SK-N-SH (cell line): ENCODE data around the gene MIF4GD. TPM values are rescaled to one million over a fixed set of nuclear protein-coding genes. Genes with fewer than 3 reads are reported as not detected.

Source experiments
- CTCF ChIA-PET: fragments of 300-600, 350-600 bp; formaldehyde crosslinking; extraction: SDS; loops from one replicate; lab custom pipeline; 2021; lab: Yijun Ruan, JAX
- POLR2A ChIA-PET: fragments of 350-600 bp; sonication (Branson Sonifier 250); formaldehyde crosslinking; extraction: SDS; loops from one replicate; lab custom pipeline; 2020; ENCODE audit warnings: antibody characterized with exemption, inconsistent platforms; lab: Yijun Ruan, JAX
- DNase-seq: peaks from one replicate; pipeline ENCODE4 v3.0.0; 2012
- H2AFZ ChIP-seq: fragments of 200-600 bp; sonication (generic); 2 replicates; pipeline ENCODE4 v1.8.1; 2016; ENCODE audit warnings: antibody characterized with exemption, mild to moderate bottlenecking, low read depth
- H3F3A ChIP-seq: fragments of 200-600 bp; sonication (generic); replicated peaks from 2 replicates; pipeline ENCODE3; 2016; ENCODE audit warnings: antibody characterized with exemption, mild to moderate bottlenecking; ENCODE audit not compliant: insufficient read depth
- H3K27ac ChIP-seq, 2 experiments: fragments of 200-500 bp in 1 of 2; fragments of 200-600 bp in 1 of 2; sonication (Bioruptor generic) in 1 of 2; sonication (generic), shearing (Covaris generic) in 1 of 2; 2 replicates each; pipeline versions ENCODE4 v1.5.1 to v1.6.1; 2014 to 2016; ENCODE audit warnings: low read depth in 2 of 2, inconsistent platforms in 1 of 2, low read length in 1 of 2, mild to moderate bottlenecking in 1 of 2, mixed read lengths in 1 of 2
- H3K27me3 ChIP-seq: fragments of 200-600 bp; sonication (generic), shearing (Covaris generic); 2 replicates; pipeline ENCODE4 v1.6.1; 2016; ENCODE audit warnings: mixed run types; ENCODE audit not compliant: insufficient read depth
- H3K36me3 ChIP-seq, 2 experiments: fragments of 200-500 bp in 1 of 2; fragments of 200-600 bp in 1 of 2; sonication (Bioruptor generic) in 1 of 2; sonication (generic) in 1 of 2; replicated peaks in 1 of 2; 2 replicates each; pipeline versions ENCODE3 to v1.5.1; 2014 to 2016; ENCODE audit warnings: low read length in 1 of 2, mild to moderate bottlenecking in 1 of 2; ENCODE audit not compliant: insufficient read depth in 2 of 2, control insufficient read depth in 1 of 2
- H3K4me1 ChIP-seq, 2 experiments: fragments of 200-500 bp in 1 of 2; fragments of 200-600 bp in 1 of 2; sonication (Bioruptor generic) in 1 of 2; sonication (generic), shearing (Covaris generic) in 1 of 2; 2 replicates each; pipeline versions ENCODE4 v1.5.1 to v1.6.1; 2014 to 2016; ENCODE audit warnings: low read depth in 1 of 2, low read length in 1 of 2, mixed run types in 1 of 2; ENCODE audit not compliant: insufficient read depth in 2 of 2, control insufficient read depth in 1 of 2
- H3K4me2 ChIP-seq: fragments of 200-600 bp; sonication (generic), shearing (Covaris generic); 2 replicates; pipeline ENCODE4 v1.6.1; 2017; ENCODE audit warnings: mixed run types
- H3K4me3 ChIP-seq, 2 experiments: fragments of 200-500 bp in 1 of 2; fragments of 200-600 bp in 1 of 2; sonication (Bioruptor generic) in 1 of 2; sonication (generic), shearing (Covaris generic) in 1 of 2; 2 replicates each; pipeline versions ENCODE4 v1.5.1 to v1.8.1; 2014 to 2016; ENCODE audit warnings: low read depth in 2 of 2, inconsistent platforms in 1 of 2, low read length in 1 of 2, mild to moderate bottlenecking in 1 of 2, mixed read lengths in 1 of 2, moderate library complexity in 1 of 2
- H3K79me2 ChIP-seq: fragments of 200-600 bp; sonication (generic); 2 replicates; pipeline ENCODE4 v1.8.1; 2017; ENCODE audit warnings: mild to moderate bottlenecking; ENCODE audit not compliant: insufficient read depth
- H3K9ac ChIP-seq: fragments of 200-600 bp; sonication (generic); 2 replicates; pipeline ENCODE4 v1.6.1; 2017; ENCODE audit warnings: mixed run types
- H3K9me2 ChIP-seq: fragments of 200-600 bp; sonication (generic); 2 replicates; pipeline ENCODE4 v1.6.1; 2017; ENCODE audit warnings: mixed run types
- H3K9me3 ChIP-seq: fragments of 200-600 bp; sonication (generic); 2 replicates; pipeline ENCODE4 v1.6.1; 2017; ENCODE audit warnings: mixed run types, mild to moderate bottlenecking, moderate library complexity
- H4K20me1 ChIP-seq: fragments of 200-600 bp; sonication (generic); 2 replicates; pipeline ENCODE4 v1.6.1; 2017; ENCODE audit warnings: mild to moderate bottlenecking, mixed run types; ENCODE audit not compliant: insufficient read depth
- EP300 ChIP-seq, 2 experiments: IDR thresholded peaks; 2 replicates each; pipeline versions ENCODE4 v1.4.0 to v1.6.1; 2012; ENCODE audit warnings: borderline replicate concordance in 1 of 2, low read depth in 1 of 2, low read length in 1 of 2
- FOSL2 ChIP-seq: IDR thresholded peaks from 2 replicates; pipeline ENCODE4 v1.4.0; 2012; ENCODE audit warnings: low read depth, mild to moderate bottlenecking, moderate library complexity, borderline replicate concordance
- FOXJ3 ChIP-seq: sonication (generic); formaldehyde crosslinking; IDR thresholded peaks from 2 replicates; pipeline ENCODE4 v1.5.1; 2020; ENCODE audit warnings: mild to moderate bottlenecking, missing genetic modification reagents
- GABPA ChIP-seq: IDR thresholded peaks from 2 replicates; pipeline ENCODE4 v1.4.0; 2012; ENCODE audit warnings: low read depth, mild to moderate bottlenecking
- MAX ChIP-seq: IDR thresholded peaks from 2 replicates; pipeline ENCODE4 v1.4.0; 2012; ENCODE audit warnings: low read depth
- NFIC ChIP-seq: IDR thresholded peaks from 2 replicates; pipeline ENCODE4 v1.4.0; 2012; ENCODE audit warnings: borderline replicate concordance
- REST ChIP-seq: IDR thresholded peaks from 2 replicates; pipeline ENCODE4 v1.6.1; 2012; ENCODE audit warnings: mild to moderate bottlenecking, low read depth, low read length, moderate library complexity
- RFX5 ChIP-seq: IDR thresholded peaks from 2 replicates; pipeline ENCODE4 v1.6.1; 2012; ENCODE audit warnings: mild to moderate bottlenecking, improper control_type of control experiment, low read length
- SIN3A ChIP-seq: IDR thresholded peaks from 2 replicates; pipeline ENCODE4 v1.6.1; 2012; ENCODE audit warnings: low read depth, mild to moderate bottlenecking, low read length, moderate library complexity, borderline replicate concordance
- SMC3 ChIP-seq: IDR thresholded peaks from 2 replicates; pipeline ENCODE4 v1.6.1; 2012; ENCODE audit warnings: low read depth, low read length, improper control_type of control experiment
- TAF1 ChIP-seq: IDR thresholded peaks from 2 replicates; pipeline ENCODE4 v1.6.1; 2012; ENCODE audit warnings: low read depth, mild to moderate bottlenecking, low read length, moderate library complexity, borderline replicate concordance
- TCF12 ChIP-seq: IDR thresholded peaks from 2 replicates; pipeline ENCODE4 v1.4.0; 2012
- TEAD4 ChIP-seq: IDR thresholded peaks from 2 replicates; pipeline ENCODE4 v1.4.0; 2012; ENCODE audit warnings: mild to moderate bottlenecking, borderline replicate concordance; ENCODE audit not compliant: insufficient read depth
- YY1 ChIP-seq: IDR thresholded peaks from 2 replicates; pipeline ENCODE4 v1.4.0; 2012; ENCODE audit warnings: low read depth, mild to moderate bottlenecking
- ZBTB33 ChIP-seq: IDR thresholded peaks from 2 replicates; pipeline ENCODE4 v1.4.0; 2012; ENCODE audit warnings: low read depth, borderline replicate concordance
- WGBS: methylation state at CpG from one replicate; pipeline ENCODE4 v1.1.6; 2017; ENCODE audit warnings: low lambda C conversion rate; 5-methylcytosine and 5-hydroxymethylcytosine counted together
- polyA plus RNA-seq, 3 experiments: library from polyadenylated mRNA; depleted of rRNA; stranded (reverse); fragments of >200 nt; gene quantifications; 2 replicates each; pipeline ENCODE4 v1.2.3, GENCODE V29; 2012

MIF4GD gene
- polyA plus RNA-seq, 1 of the 3 experiments (the other 2 are of a cell fraction) = 65.4 TPM

DNA sequence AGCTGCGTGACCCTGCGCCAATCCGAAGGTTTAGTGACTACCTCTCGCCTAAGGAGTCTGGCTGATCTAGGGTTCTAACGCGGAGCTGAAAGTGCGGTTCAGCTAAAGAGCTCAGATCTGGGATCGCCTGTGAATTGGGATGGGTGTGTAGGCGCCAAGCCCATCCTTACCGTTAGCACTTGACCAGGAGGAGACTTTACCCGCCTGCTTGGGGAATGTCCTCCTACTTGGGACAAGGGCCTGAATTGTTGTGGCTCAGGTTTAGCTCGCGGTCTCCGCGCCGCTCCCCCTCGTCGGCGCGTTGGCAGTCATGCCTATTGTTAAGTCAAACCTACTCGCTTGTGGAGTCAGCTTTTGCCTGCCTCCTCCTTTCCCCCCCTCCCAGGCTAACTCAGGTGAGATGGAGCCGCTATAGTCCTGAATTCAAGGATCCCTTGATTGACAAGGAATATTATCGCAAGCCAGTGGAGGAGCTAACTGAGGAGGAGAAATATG is 8.9 kb downstream of the MIF4GD start:
- H2AFZ ChIP-seq = peak overlapping the region; percentile 91
- peaks cover 13% of the 10 kb centered on the region; the same call in 1 of the 2 replicates for H4K20me1 ChIP-seq
- peaks cover 4 to 21% of the 10 kb centered on the region in 2 experiments; a peak in 2 of 4 replicates for H3K4me1 ChIP-seq
- ChIA-PET CTCF (interaction anchor here (0.5 to 5.7 kb wide), 17 partner anchors 10 to 371 kb away, joined by 3 to 102 read pairs (median 6); partner anchors contain the start of genes MIF4GD, NUP85, SLC25A19 and SMIM5), POLR2A (interaction anchor here (0.6 to 3.3 kb wide), 11 partner anchors 9 to 254 kb away, joined by 3 to 67 read pairs (median 9); partner anchors contain the start of genes GRB2, MIF4GD, SLC25A19 and TMEM94)
- H3K79me2 ChIP-seq = peaks cover 67% of the 10 kb centered on the region
- 2% methylated on average over 12 of the region's 23 CpGs for WGBS
- peaks cover 31 to 35% of the 10 kb centered on the region in 2 experiments for H3K36me3 ChIP-seq
- H3K27me3 ChIP-seq = no peaks in the 10 kb centered on the region
- H3K4me3 ChIP-seq = peak overlapping the region; percentile 88 to 99
- peak overlapping the region; percentile 95 for H3K4me2 ChIP-seq
- peak overlapping the region; percentile 97 for H3K9ac ChIP-seq
- H3F3A ChIP-seq = no peaks in the 10 kb centered on the region
- no peak for DNase-seq
- H3K27ac ChIP-seq = peak overlapping the region; percentile 96 to 98
- no peaks in the 10 kb centered on the region for H3K9me3 ChIP-seq
- H3K9me2 ChIP-seq = no peaks in the 10 kb centered on the region
- TF ChIP-seq TAF1 (no peak), ZBTB33 (no peak), RFX5 (no peak)

- peak within 1 kb of the TSS; percentile 95 for H3K4me2 ChIP-seq
- H3K4me3 ChIP-seq = peak within 1 kb of the TSS; percentile 88 to 99
- ChIA-PET POLR2A (interaction anchor here (0.7 to 3.3 kb wide), 13 partner anchors 10 to 255 kb away, joined by 3 to 67 read pairs (median 5); partner anchors contain the start of genes GRB2, MIF4GD, SLC25A19 and TMEM94), CTCF (interaction anchor here (0.5 to 5.7 kb wide), 22 partner anchors 10 to 635 kb away, joined by 3 to 102 read pairs (median 5); partner anchors contain the start of genes GRB2, MIF4GD, NUP85 and SLC25A19)
- peaks cover 13% of the 10 kb centered on the region; the same call in 1 of the 2 replicates for H4K20me1 ChIP-seq
- H3K9me2 ChIP-seq = no peaks in the 10 kb centered on the region
- H3F3A ChIP-seq = no peaks in the 10 kb centered on the region
- H3K9ac ChIP-seq = peak within 1 kb of the TSS; percentile 97
- DNase-seq = peak; percentile 100
- peaks cover 74% of the 10 kb centered on the region for H3K79me2 ChIP-seq
- H3K9me3 ChIP-seq = no peaks in the 10 kb centered on the region
- H2AFZ ChIP-seq = peak within 1 kb of the TSS; percentile 91
- under 1% methylated on average over 56 of the region's 69 CpGs for WGBS
- no peaks in the 10 kb centered on the region for H3K27me3 ChIP-seq
- H3K27ac ChIP-seq = peak within 1 kb of the TSS; percentile 96 to 98
- peaks cover 4 to 21% of the 10 kb centered on the region in 2 experiments; a peak in 2 of 4 replicates for H3K4me1 ChIP-seq
- peaks cover 26 to 34% of the 10 kb centered on the region in 2 experiments for H3K36me3 ChIP-seq
- no peak for TF ChIP-seq FOSL2
- TF ChIP-seq TEAD4 = no peak
- no peak for TF ChIP-seq FOXJ3
- peak; percentile 91 for TF ChIP-seq TAF1
- TF ChIP-seq MAX = peak; percentile 88
- peak; percentile 97 for TF ChIP-seq SIN3A
- no peak; the same call in 1 of the 2 replicates for TF ChIP-seq REST
- TF ChIP-seq EP300 (IDR thresholded peaks at IDR 0.05; ENCODE audit: borderline replicate concordance in 1 of 2, low read depth in 1 of 2, low read length in 1 of 2) = no peak
- TF ChIP-seq GABPA = peak; percentile 40; the same call in 1 of the 2 replicates
- no peak for TF ChIP-seq RFX5
- no peak for TF ChIP-seq SMC3
- no peak for TF ChIP-seq NFIC
- peak; percentile 13; the same call in 1 of the 2 replicates for TF ChIP-seq TCF12
- peak; percentile 97 for TF ChIP-seq YY1
- TF ChIP-seq ZBTB33 = peak; percentile 98
These were observed 9.5 kb downstream of the MIF4GD start, which contains the start of the genes GGA3 and MRPS7 for GRCh38 chr17:75261336-75262111. GGA3 (minus strand) TSS chr17:75261606; CDS start chr17:75261587, 19 bp downstream. MRPS7 (plus strand) TSS chr17:75261879; CDS start chr17:75261901, 22 bp downstream.
